ENCODE measurements around the gene SEPHS2. TPM values are rescaled to one million over a fixed set of nuclear protein-coding genes. Genes with fewer than 3 reads are reported as not detected.

SEPHS2 gene
- total RNA-seq, 1 donor from 2014 or later = 30.6 TPM

Other genes starting within 250 kb of the SEPHS2 start
- gene SULT1A3, start 246.6 kb downstream of the SEPHS2 start, total RNA-seq = 12.5 TPM
- 3.5 TPM for gene NPIPB13, start 197.4 kb downstream of the SEPHS2 start, total RNA-seq
- 29.3 TPM for gene CD2BP2, start 90.6 kb downstream of the SEPHS2 start, total RNA-seq
- gene TBC1D10B, start 75.4 kb downstream of the SEPHS2 start, total RNA-seq = 26.4 TPM
- gene MYL11, start 71.1 kb downstream of the SEPHS2 start, total RNA-seq = not detected
- 2.5 TPM for gene SEPTIN1, start 63.3 kb downstream of the SEPHS2 start, total RNA-seq
- gene ZNF48, start 50.5 kb downstream of the SEPHS2 start, total RNA-seq = 5.2 TPM
- 6.1 TPM for gene ZNF771, start 38.3 kb downstream of the SEPHS2 start, total RNA-seq
- 37.5 TPM for gene DCTPP1, start 15.8 kb downstream of the SEPHS2 start, total RNA-seq
- 3.3 TPM for gene ITGAL, start 26.9 kb upstream of the SEPHS2 start, total RNA-seq
- gene ZNF768, start 80.7 kb upstream of the SEPHS2 start, total RNA-seq = 75.4 TPM
- 9.0 TPM for gene ZNF747, start 89.0 kb upstream of the SEPHS2 start, total RNA-seq
- 9.1 TPM for gene ZNF764, start 112.5 kb upstream of the SEPHS2 start, total RNA-seq
- 10.0 TPM for gene ZNF688, start 125.8 kb upstream of the SEPHS2 start, total RNA-seq
- gene ZNF785, start 139.8 kb upstream of the SEPHS2 start, total RNA-seq = 7.3 TPM
- gene ZNF689, start 164.5 kb upstream of the SEPHS2 start, total RNA-seq = 4.8 TPM
- 22.0 TPM for gene PRR14, start 205.1 kb upstream of the SEPHS2 start, total RNA-seq
- gene FBRS, start 212.6 kb upstream of the SEPHS2 start, total RNA-seq = 30.4 TPM

Data from left ventricle myocardium superior (tissue), 1 donor.